GM12878 (cell line): ENCODE data around the gene AMIGO2. TPM values are rescaled to one million over a fixed set of nuclear protein-coding genes. Genes with fewer than 3 reads are reported as not detected.

Source experiments
- CHD1 ChIP-seq: IDR thresholded peaks from 2 replicates; pipeline ENCODE4 v1.6.1; 2012; ENCODE audit warnings: low read depth, low read length, improper control_type of control experiment
- IKZF1 ChIP-seq: fragments of 450-650 bp; conservative IDR thresholded peaks from 2 replicates; pipeline ENCODE4 v1.6.1; 2017; ENCODE audit warnings: antibody characterized with exemption, mild to moderate bottlenecking
- MAX ChIP-seq: IDR thresholded peaks from 2 replicates; pipeline ENCODE4 v1.6.1; 2012; ENCODE audit warnings: low read depth, low read length, improper control_type of control experiment
- POLR2A ChIP-seq: IDR thresholded peaks from 2 replicates; pipeline ENCODE4 v1.6.1; 2011; ENCODE audit warnings: low read depth, mild to moderate bottlenecking, low read length
- RBBP5 ChIP-seq: fragments of 200-600 bp; sonication (generic); conservative IDR thresholded peaks from 2 replicates; pipeline ENCODE4 v1.6.1; 2016
- RUNX3 ChIP-seq: IDR thresholded peaks from 2 replicates; pipeline ENCODE4 v1.6.1; 2012; ENCODE audit warnings: low read length, inconsistent platforms
- SRF ChIP-seq, 2 experiments: IDR thresholded peaks; 2 replicates each; pipeline ENCODE4 v1.6.1; 2011; ENCODE audit warnings: low read depth in 2 of 2, low read length in 2 of 2, mild to moderate bottlenecking in 1 of 2, moderate library complexity in 1 of 2
- TAF1 ChIP-seq: IDR thresholded peaks from 2 replicates; pipeline ENCODE4 v1.6.1; 2011; ENCODE audit warnings: mild to moderate bottlenecking, low read depth, low read length, borderline replicate concordance
- USF1 ChIP-seq: IDR thresholded peaks from 2 replicates; pipeline ENCODE4 v1.6.1; 2011; ENCODE audit warnings: borderline replicate concordance, low read depth, mild to moderate bottlenecking, moderate library complexity, mixed read lengths, low read length; ENCODE audit not compliant: insufficient read depth; ENCODE audit errors: extremely low read length
- ZBTB40 ChIP-seq: fragments of 450-650 bp; IDR thresholded peaks from 2 replicates; pipeline ENCODE4 v1.6.1; 2016; ENCODE audit warnings: mild to moderate bottlenecking, moderate library complexity, borderline replicate concordance
- polyA plus RNA-seq, 11 experiments: library from polyadenylated mRNA; depleted of rRNA in 4 of 11; unstranded in 6 of 11; stranded (reverse) in 5 of 11; fragments of >200 nt; fragmentation: Nextera tagmentation in 4 of 11; fragmentation: Illumina TruSeq in 1 of 11; extraction: Ambion mirVana in 4 of 11; extraction: Trizol in 1 of 11; gene quantifications; 1 replicate in 1 of 11; 2 replicates in 10 of 11; pipeline versions ENCODE4 v1.2.1 to v1.2.3, GENCODE V29; 2011 to 2016; ENCODE audit warnings: inconsistent platforms in 2 of 11, missing spikeins in 2 of 11, low read depth in 1 of 11
- total RNA-seq, 4 experiments: library from RNA; depleted of rRNA in 3 of 4; stranded (reverse); fragments of >200 nt in 3 of 4; fragmentation: Illumina TruSeq in 1 of 4; extraction: Trizol in 1 of 4; gene quantifications; 2 replicates each; pipeline versions ENCODE4 v1.2.1 to v1.2.3, GENCODE V29; 2013 to 2021

The AMIGO2 gene
- total and polyA plus RNA-seq, 10 of the 15 experiments (the other 5 are each of a cell fraction or from before 2014, with no cell fraction given) = 0.03 to 0.15 (median 0.11) TPM; not detected in 7

GRCh38 chr12:47033081-47033480 lies 46.7 kb downstream of the AMIGO2 start (continued):
- no peak for TF ChIP-seq ZBTB40
- no peak for TF ChIP-seq USF1
- no peak for TF ChIP-seq IKZF1
- no peak for TF ChIP-seq POLR2A
- no peak for TF ChIP-seq CHD1
- no peak for TF ChIP-seq RBBP5
- TF ChIP-seq MAX = no peak
- no peak for TF ChIP-seq TAF1
- TF ChIP-seq RUNX3 = no peak
- TF ChIP-seq SRF (IDR thresholded peaks at IDR 0.05; ENCODE audit: low read depth in 2 of 2, low read length in 2 of 2) = no peak
